Metanephros (tissue), 1 donor: ENCODE measurements around the gene SOCS4. TPM values are rescaled to one million over a fixed set of nuclear protein-coding genes. Genes with fewer than 3 reads are reported as not detected.

Experiments
- total RNA-seq: library from RNA; depleted of rRNA; stranded (reverse); fragments of >200 nt; gene quantifications from one replicate; pipeline ENCODE4 v1.2.3, GENCODE V29; 2014

SOCS4 gene
- 13.3 TPM for total RNA-seq

GRCh38 chr14:55026793-55027561 lies at the start of gene SOCS4, which contains the start of gene WDHD1:
Gene SOCS4, plus strand, starts transcription at chr14:55027236. Its CDS starts 15,806 bp downstream, at chr14:55043042.
Gene WDHD1, minus strand, starts transcription at chr14:55027099. Its CDS starts 312 bp downstream, at chr14:55026787.

GRCh38 chr14:55051423-55052268 lies 24.6 kb downstream of the SOCS4 start, which contains the start of gene MAPK1IP1L:
Gene MAPK1IP1L, plus strand, starts transcription at chr14:55051647. Its CDS starts 10,037 bp downstream, at chr14:55061684.

Other genes starting within 250 kb of the SOCS4 start
- 8.1 TPM for gene GCH1, start 124.4 kb upstream of the SOCS4 start, total RNA-seq
- 6.4 TPM for gene WDHD1, start 137 bp upstream of the SOCS4 start, total RNA-seq
- gene MAPK1IP1L, start 24.4 kb downstream of the SOCS4 start, total RNA-seq: 31.8 TPM
- gene LGALS3, start 102.0 kb downstream of the SOCS4 start, total RNA-seq: 41.8 TPM
- gene DLGAP5, start 164.3 kb downstream of the SOCS4 start, total RNA-seq: 9.5 TPM
- gene FBXO34, start 244.2 kb downstream of the SOCS4 start, total RNA-seq: 39.6 TPM